Stomach smooth muscle (tissue), 2 donors: ENCODE measurements around the gene DCC.

Experiments
- H3K27ac ChIP-seq: one replicate; pipeline ENCODE4 v1.7.0; 2013; ENCODE audit warnings: mild to moderate bottlenecking, low read length, inconsistent platforms
- H3K27me3 ChIP-seq, 2 donors: one replicate each; pipeline ENCODE4 v1.7.0; 2013; ENCODE audit warnings: low read length in 2 of 2; ENCODE audit not compliant: insufficient read depth in 2 of 2, control insufficient read depth in 1 of 2
- H3K36me3 ChIP-seq, 2 donors: one replicate each; pipeline ENCODE4 v1.7.0; 2013; ENCODE audit warnings: low read length in 2 of 2; ENCODE audit not compliant: control insufficient read depth in 2 of 2, insufficient read depth in 2 of 2
- H3K4me1 ChIP-seq: one replicate; pipeline ENCODE4 v1.7.0; 2013; ENCODE audit warnings: low read length; ENCODE audit not compliant: control insufficient read depth, insufficient read depth
- H3K4me3 ChIP-seq, 2 donors: one replicate each; pipeline ENCODE4 v1.7.0; 2013; ENCODE audit warnings: low read length in 2 of 2
- H3K9ac ChIP-seq, 2 donors: one replicate each; pipeline ENCODE4 v1.7.0; 2013; ENCODE audit warnings: low read length in 2 of 2, mild to moderate bottlenecking in 1 of 2
- H3K9me3 ChIP-seq, 2 donors: one replicate each; pipeline ENCODE4 v1.7.0; 2013; ENCODE audit warnings: low read length in 2 of 2; ENCODE audit not compliant: control insufficient read depth in 2 of 2
- donor health status: healthy.
- donor health status: Pancreatic carcinoma.

Gene DCC

DNA sequence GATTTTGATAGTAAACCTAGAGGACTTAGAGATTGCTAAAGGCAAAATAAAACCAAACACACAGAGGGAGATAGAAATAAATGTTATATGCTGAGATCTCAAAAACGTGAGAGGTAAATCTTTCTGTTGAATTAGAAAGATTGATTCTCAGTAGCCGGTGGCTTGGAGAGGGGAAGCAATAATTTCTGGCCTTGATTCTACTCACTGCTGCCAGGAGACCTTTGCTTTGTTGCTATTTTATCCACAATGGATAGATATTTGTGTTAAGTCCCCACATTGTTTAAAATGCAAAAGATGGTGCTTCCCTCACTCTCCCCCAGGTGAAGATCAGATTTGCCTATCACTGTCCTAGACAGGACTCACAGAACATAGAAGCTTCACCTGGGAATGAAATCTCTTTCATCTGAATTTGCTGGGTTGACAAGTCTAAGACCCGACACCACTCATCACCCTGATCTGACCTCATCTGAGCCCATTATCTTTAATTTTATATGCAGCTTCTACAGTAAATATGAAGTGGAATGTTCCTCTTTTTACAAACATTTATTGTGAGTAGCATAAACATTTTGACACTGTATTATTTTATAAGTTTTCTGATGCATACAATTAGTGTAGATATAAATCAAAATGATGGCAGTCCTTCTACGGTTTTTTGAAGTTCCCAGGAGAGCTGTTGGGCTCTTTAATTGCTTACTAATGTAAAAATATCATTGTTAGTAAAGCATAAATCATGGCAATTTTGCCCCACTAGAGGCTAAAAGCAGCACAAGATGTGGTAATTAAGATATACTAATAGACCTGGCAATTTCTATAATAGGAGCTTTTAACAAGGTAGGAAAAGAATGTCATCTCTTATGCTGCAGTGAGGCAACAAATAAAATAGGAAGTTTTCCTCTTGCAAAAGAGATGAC, 149.7 kb downstream of the DCC start:
- H3K4me3 ChIP-seq, result no peak overlapping the region
- peaks cover 2 to 4% of the 10 kb centered on the region in 2 donors for H3K9me3 ChIP-seq
- no peak overlapping the region for H3K27ac ChIP-seq
- H3K36me3 ChIP-seq, result no peaks in the 10 kb centered on the region
- no peak overlapping the region for H3K9ac ChIP-seq
- H3K27me3 ChIP-seq, result no peaks in the 10 kb centered on the region
- no peaks in the 10 kb centered on the region for H3K4me1 ChIP-seq

DNA sequence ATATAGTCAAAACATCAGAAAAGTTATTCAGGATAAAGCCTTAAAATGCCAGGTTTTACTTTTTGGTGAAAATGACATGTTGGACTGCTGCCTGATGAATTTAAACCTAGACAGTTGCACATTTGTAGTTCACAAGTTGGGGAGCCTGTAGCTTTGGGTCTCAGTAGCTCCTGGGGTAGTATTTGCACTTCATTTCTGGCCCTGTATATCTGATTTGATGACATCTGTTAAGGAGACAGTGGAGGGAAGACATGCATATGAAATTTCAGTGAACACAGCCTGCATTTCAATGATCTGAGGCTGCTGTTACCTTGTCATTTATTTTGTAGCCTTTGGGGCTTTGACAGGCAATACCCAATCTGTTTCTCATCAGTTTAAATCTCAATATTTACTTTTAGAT, 156.4 kb downstream of the DCC start:
- H3K9me3 ChIP-seq, result peaks cover 2 to 4% of the 10 kb centered on the region in 2 donors
- no peaks in the 10 kb centered on the region for H3K36me3 ChIP-seq
- no peaks in the 10 kb centered on the region for H3K27me3 ChIP-seq
- no peaks in the 10 kb centered on the region for H3K4me1 ChIP-seq
- H3K27ac ChIP-seq, result no peak overlapping the region
- H3K4me3 ChIP-seq, result no peak overlapping the region
- H3K9ac ChIP-seq, result no peak overlapping the region

DNA sequence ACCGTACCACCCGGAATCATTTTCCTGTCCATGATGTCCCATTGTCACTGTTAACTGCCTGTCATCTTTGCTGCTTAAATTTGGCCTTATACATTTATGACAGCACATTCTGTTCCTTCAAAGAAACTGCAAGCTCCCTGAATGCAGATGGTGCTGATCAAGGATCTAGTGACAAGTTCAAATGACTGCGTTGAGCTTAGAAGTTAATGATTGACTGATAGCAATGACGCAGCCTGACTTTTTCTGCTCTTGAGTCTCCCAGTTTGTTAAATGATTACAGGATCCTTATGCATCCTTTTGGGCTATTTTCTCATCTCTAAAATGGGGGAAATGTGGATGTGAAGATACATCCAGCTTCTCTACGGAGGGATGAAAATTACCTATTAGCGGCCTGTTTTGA, 159.0 kb downstream of the DCC start:
- Histone ChIP-seq H3K27me3 (no peaks in the 10 kb centered on the region), H3K36me3 (no peaks in the 10 kb centered on the region), H3K9ac (no peak overlapping the region), H3K4me1 (no peaks in the 10 kb centered on the region), H3K9me3 (no peaks in the 10 kb centered on the region), H3K27ac (no peak overlapping the region), H3K4me3 (no peak overlapping the region)

DNA sequence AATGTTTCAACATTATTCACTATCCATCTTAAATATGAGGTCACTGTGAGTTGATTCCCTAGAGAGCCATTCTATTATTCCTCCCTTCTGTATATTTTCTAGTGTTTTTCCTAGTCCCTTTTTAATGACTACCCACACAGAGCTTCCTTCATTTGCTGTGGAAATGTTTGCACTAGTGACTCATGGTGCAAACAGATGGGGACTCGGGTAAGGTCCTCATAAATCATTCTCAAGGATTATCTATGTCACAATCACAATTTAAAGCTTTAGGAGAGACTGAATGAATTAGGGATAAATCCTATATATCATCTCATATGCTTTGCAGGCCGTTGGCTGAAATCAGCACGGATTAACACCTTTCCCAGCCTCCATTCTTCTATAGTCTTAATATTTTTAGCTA, 159.6 kb downstream of the DCC start:
- no peak overlapping the region for H3K9ac ChIP-seq
- H3K4me3 ChIP-seq, result no peak overlapping the region
- H3K9me3 ChIP-seq, result no peaks in the 10 kb centered on the region
- H3K27ac ChIP-seq, result no peak overlapping the region
- H3K4me1 ChIP-seq, result no peaks in the 10 kb centered on the region
- H3K27me3 ChIP-seq, result no peaks in the 10 kb centered on the region
- no peaks in the 10 kb centered on the region for H3K36me3 ChIP-seq

DNA sequence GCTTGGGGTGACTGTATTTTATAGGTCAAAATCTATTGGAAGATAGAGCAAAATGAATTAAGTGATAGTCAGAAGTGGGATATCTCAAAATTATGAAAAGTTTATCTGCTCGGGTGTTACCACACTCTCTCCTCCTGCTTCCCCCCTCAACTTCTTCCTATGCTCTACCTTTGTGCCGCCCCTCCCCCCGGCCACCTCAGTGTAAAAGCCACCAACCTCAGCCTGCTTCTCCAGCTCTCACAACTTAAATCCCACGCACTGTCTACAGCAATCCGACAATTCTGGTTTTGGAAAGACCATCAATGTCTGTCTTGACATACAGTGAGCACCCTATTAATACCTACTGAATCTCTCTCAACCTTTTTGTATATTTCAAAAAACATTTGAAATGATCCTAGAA, 164.6 kb downstream of the DCC start:
- no peak overlapping the region for H3K4me3 ChIP-seq
- no peaks in the 10 kb centered on the region for H3K36me3 ChIP-seq
- no peaks in the 10 kb centered on the region for H3K27me3 ChIP-seq
- no peaks in the 10 kb centered on the region for H3K9me3 ChIP-seq
- no peaks in the 10 kb centered on the region for H3K4me1 ChIP-seq
- no peak overlapping the region for H3K27ac ChIP-seq
- H3K9ac ChIP-seq, result no peak overlapping the region

DNA sequence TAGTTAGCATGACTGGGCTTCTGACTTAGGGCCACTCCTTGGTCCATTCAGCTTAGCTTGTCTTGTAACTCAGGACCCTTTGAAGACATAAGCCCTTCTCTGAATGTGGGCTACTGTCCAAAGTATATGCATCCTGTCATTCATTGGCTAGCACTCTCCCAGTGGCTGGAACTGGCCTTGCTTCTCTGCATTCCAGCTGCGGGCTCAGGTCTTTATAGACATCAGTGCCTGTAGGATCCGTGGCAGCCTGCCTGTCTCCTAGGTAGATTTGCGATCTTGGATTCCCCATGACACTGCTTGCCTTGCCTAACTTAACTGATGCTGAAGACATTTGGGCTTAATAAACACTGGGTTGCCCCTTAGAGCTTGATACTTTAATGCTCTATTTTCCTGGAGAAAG, 170.1 kb downstream of the DCC start:
- H3K9me3 ChIP-seq, result no peaks in the 10 kb centered on the region
- no peak overlapping the region for H3K27ac ChIP-seq

DNA sequence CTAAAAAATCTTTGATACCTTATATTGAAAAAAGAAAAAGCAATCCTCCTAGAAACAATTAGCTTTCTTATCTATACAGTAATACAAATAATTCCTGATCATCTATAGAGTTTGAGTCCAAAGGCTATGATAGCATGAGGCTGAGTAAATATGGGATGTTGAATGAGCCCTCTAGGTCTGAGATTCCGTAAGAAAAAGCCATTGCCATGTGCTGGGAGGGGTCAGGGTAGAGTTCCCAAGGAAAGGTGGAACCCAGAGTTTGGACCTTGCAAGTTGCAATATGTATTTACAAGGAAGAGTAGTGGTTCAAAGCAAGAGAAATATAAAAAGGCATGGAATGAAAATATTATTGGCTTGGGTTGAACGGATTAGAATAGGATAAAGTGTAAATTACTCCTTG, 178.1 kb downstream of the DCC start:
- Histone ChIP-seq H3K4me3 (no peak overlapping the region), H3K36me3 (no peaks in the 10 kb centered on the region), H3K9ac (no peak overlapping the region), H3K4me1 (no peaks in the 10 kb centered on the region), H3K27me3 (no peaks in the 10 kb centered on the region), H3K9me3 (no peaks in the 10 kb centered on the region), H3K27ac (no peak overlapping the region)

More for the DNA sequence above, 170.1 kb downstream of the DCC start:
- Histone ChIP-seq H3K4me1 (no peaks in the 10 kb centered on the region), H3K4me3 (no peak overlapping the region), H3K9ac (no peak overlapping the region), H3K36me3 (no peaks in the 10 kb centered on the region), H3K27me3 (no peaks in the 10 kb centered on the region)

DNA sequence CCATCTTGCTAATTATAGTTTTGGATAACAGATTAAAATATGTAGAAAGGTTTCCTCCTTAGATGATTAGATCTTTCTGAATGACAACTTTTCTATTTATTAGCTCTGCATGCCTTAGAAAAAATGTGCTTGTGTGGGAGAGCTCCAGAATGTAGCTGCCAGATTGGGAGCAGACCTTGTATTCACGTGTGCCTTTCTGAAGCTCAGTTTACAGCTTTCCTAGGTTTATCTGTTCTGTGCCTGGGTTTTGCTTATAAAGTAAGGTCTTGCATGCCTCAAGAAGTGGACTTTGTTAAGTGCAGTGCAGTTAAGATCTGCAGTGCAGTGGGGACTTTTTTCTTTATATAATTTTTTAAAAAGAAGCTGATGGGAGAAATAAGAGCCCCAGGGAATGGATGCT, 179.0 kb downstream of the DCC start:
- Histone ChIP-seq H3K9me3 (no peaks in the 10 kb centered on the region), H3K4me3 (no peak overlapping the region), H3K27me3 (no peaks in the 10 kb centered on the region), H3K36me3 (no peaks in the 10 kb centered on the region), H3K9ac (no peak overlapping the region), H3K27ac (no peak overlapping the region), H3K4me1 (no peaks in the 10 kb centered on the region)

DNA sequence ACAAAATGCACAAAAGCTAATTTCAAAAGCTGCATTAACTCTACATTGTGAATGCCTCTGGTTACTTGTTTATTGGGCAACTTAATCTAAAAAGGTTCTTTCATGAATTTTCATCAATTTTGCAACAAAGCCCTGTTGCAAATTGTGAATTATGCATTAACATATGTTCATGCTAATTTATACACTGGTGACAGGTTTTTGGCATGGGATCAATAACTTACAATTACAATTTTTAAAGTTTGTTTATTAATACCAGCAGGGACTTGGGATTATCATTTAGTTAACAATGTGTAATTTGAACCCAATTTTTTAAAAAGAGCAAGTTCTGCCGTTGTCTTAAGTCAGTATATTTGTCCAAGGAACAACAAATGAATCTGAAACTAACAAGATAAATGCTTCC, 183.6 kb downstream of the DCC start:
- Histone ChIP-seq H3K27me3 (no peaks in the 10 kb centered on the region), H3K9ac (no peak overlapping the region), H3K36me3 (no peaks in the 10 kb centered on the region), H3K4me1 (no peaks in the 10 kb centered on the region), H3K27ac (no peak overlapping the region), H3K9me3 (no peaks in the 10 kb centered on the region), H3K4me3 (no peak overlapping the region)

DNA sequence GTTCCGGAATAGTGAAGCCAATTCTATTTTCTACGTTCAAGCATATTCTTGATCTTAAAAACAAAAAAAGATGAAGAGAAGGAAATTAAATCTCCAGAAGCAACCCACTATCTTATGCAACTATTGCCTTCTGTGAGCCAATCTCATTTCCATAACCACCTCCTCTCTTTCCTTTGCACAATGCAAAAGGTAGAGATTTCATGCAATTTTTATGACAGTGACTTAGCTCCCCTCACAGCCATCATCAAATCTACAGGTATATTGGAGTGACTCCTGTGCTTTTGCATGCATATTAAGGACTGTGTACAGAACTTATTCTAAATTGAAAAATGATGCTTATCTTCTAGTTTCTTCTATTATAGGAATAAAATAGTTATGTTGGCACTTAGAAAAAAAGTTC, 191.8 kb downstream of the DCC start:
- Histone ChIP-seq H3K27ac (no peak overlapping the region), H3K36me3 (no peaks in the 10 kb centered on the region), H3K4me1 (no peaks in the 10 kb centered on the region), H3K9me3 (no peaks in the 10 kb centered on the region), H3K4me3 (no peak overlapping the region), H3K9ac (no peak overlapping the region), H3K27me3 (no peaks in the 10 kb centered on the region)

DNA sequence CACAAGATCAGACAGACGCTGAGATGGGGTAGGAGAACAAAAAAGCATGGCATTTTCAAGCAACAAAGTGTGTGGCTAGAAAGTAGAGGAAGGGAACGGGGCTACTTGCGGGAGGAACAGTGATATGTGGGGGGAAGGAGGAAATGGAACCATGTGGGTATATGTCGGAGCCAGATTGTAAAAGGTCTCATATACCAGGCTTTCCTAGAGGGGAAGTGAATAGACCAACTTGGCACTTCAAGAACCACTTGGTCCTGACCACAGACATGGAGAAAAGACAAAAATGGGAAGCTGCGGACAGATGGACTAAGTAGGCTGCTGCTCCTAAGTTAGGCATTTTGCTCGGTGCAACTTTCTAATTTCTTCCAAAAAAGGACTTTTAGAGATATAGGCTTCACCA, 196.0 kb downstream of the DCC start:
- H3K36me3 ChIP-seq, result no peaks in the 10 kb centered on the region
- H3K27me3 ChIP-seq, result no peaks in the 10 kb centered on the region
- no peak overlapping the region for H3K9ac ChIP-seq
- H3K4me3 ChIP-seq, result no peak overlapping the region
- H3K9me3 ChIP-seq, result no peaks in the 10 kb centered on the region
- no peak overlapping the region for H3K27ac ChIP-seq
- H3K4me1 ChIP-seq, result no peaks in the 10 kb centered on the region
